GM12878 (cell line): ENCODE results near the gene SLC26A8. TPM values are rescaled to one million over a fixed set of nuclear protein-coding genes. Genes with fewer than 3 reads are reported as not detected.

Experiments used
- ATAC-seq: fragments of 200-7000 bp; cut with Tn5 transposase; 3 replicates; pipeline ENCODE4 v1.9.1; 2020; ENCODE audit warnings: mild to moderate bottlenecking, moderate library complexity
- BruUV-seq: library from RNA; stranded (reverse); fragments of 400-500 nt; replicated peaks from 2 replicates; lab custom pipeline; 2021; lab: Mats Ljungman, UMichigan
- CTCF ChIA-PET: fragments of 300-600 bp; sonication (Branson Sonifier 250); formaldehyde crosslinking; extraction: SDS; loops from one replicate; lab custom pipeline; 2021; ENCODE audit warnings: inconsistent platforms; lab: Yijun Ruan, JAX
- POLR2A ChIA-PET: fragments of 350-600 bp; formaldehyde crosslinking; extraction: SDS; loops from one replicate; lab custom pipeline; 2021; ENCODE audit warnings: inconsistent platforms; lab: Charles Lee
- RAD21 ChIA-PET: fragments of 300-600 bp; sonication (Branson Sonifier 250); formaldehyde crosslinking; loops from one replicate; lab custom pipeline; 2023; ENCODE audit warnings: antibody characterized with exemption; ENCODE audit not compliant: unreplicated experiment; lab: Charles Lee
- SMC1A ChIA-PET: fragments of 300-600 bp; sonication (Branson Sonifier 250); formaldehyde crosslinking; loops from one replicate; lab custom pipeline; 2023; ENCODE audit not compliant: unreplicated experiment, uncharacterized antibody; lab: Charles Lee
- DNase-seq: peaks from one replicate; pipeline ENCODE4 v3.0.0-alpha.2; 2011; ENCODE audit warnings: low read depth, low spot score
- FAIRE-seq: peaks from 3 replicates; lab custom pipeline; 2011; peaks lifted over from hg19 to GRCh38; lab: Jason Lieb, UNC
- H2AFZ ChIP-seq: 2 replicates; pipeline ENCODE4 v1.6.0; 2011; ENCODE audit warnings: low read depth, low read length, control low read depth; ENCODE audit not compliant: control insufficient read depth
- H3K27ac ChIP-seq: 2 replicates; pipeline ENCODE4 v1.5.1; 2011; ENCODE audit warnings: control low read depth; ENCODE audit not compliant: control insufficient read depth, insufficient read depth
- H3K27me3 ChIP-seq, 2 experiments: replicated peaks in 1 of 2; 2 replicates each; pipeline versions ENCODE4 v1.6.0 to v1.6.1; 2011; ENCODE audit warnings: low read length in 1 of 2; ENCODE audit not compliant: control insufficient read depth in 2 of 2, insufficient read depth in 2 of 2
- H3K36me3 ChIP-seq, 2 experiments: 2 replicates each; pipeline ENCODE4 v1.5.1; 2011; ENCODE audit warnings: low read length in 1 of 2; ENCODE audit not compliant: control insufficient read depth in 2 of 2, insufficient read depth in 2 of 2
- H3K4me1 ChIP-seq: 2 replicates; pipeline ENCODE4 v1.6.1; 2011; ENCODE audit warnings: mild to moderate bottlenecking, low read length, moderate library complexity, mixed read lengths; ENCODE audit not compliant: control insufficient read depth, insufficient read depth
- H3K4me2 ChIP-seq: 2 replicates; pipeline ENCODE4 v1.6.0; 2011; ENCODE audit warnings: control low read depth; ENCODE audit not compliant: control insufficient read depth, insufficient read depth
- H3K4me3 ChIP-seq: fragments of 200-600 bp; sonication (generic); 2 replicates; pipeline ENCODE4 v1.5.1; 2016
- H3K79me2 ChIP-seq: 2 replicates; pipeline ENCODE4 v1.6.0; 2011; ENCODE audit warnings: low read length; ENCODE audit not compliant: control insufficient read depth, insufficient read depth
- H3K9ac ChIP-seq: 2 replicates; pipeline ENCODE4 v1.8.0; 2011; ENCODE audit warnings: low read length, control low read depth, mixed read lengths; ENCODE audit not compliant: control insufficient read depth, insufficient read depth
- H3K9me3 ChIP-seq: replicated peaks from 3 replicates; pipeline ENCODE4 v1.5.1; 2011; ENCODE audit warnings: mild to moderate bottlenecking, low read length; ENCODE audit not compliant: control insufficient read depth, insufficient read depth
- H4K20me1 ChIP-seq: 2 replicates; pipeline ENCODE4 v1.6.0; 2011; ENCODE audit not compliant: control insufficient read depth, insufficient read depth
- BCLAF1 ChIP-seq: fragments of 450-650 bp; IDR thresholded peaks from 2 replicates; pipeline ENCODE4 v1.6.1; 2017; ENCODE audit warnings: antibody characterized with exemption, mild to moderate bottlenecking, moderate library complexity
- BMI1 ChIP-seq: fragments of 450-650 bp; IDR thresholded peaks from 2 replicates; pipeline ENCODE4 v1.6.1; 2016; ENCODE audit warnings: mild to moderate bottlenecking, moderate library complexity, borderline replicate concordance
- FOXK2 ChIP-seq: fragments of 450-650 bp; IDR thresholded peaks from 2 replicates; pipeline ENCODE4 v1.6.1; 2017; ENCODE audit warnings: mild to moderate bottlenecking, moderate library complexity
- MTA2 ChIP-seq: fragments of 450-650 bp; IDR thresholded peaks from 2 replicates; pipeline ENCODE4 v1.6.1; 2016; ENCODE audit warnings: low read depth, mild to moderate bottlenecking, moderate library complexity
- NR2C1 ChIP-seq: fragments of 450-650 bp; IDR thresholded peaks from 2 replicates; pipeline ENCODE4 v1.6.1; 2017; ENCODE audit warnings: antibody characterized with exemption, mild to moderate bottlenecking, moderate library complexity
- POLR2AphosphoS5 ChIP-seq: IDR thresholded peaks from 2 replicates; pipeline ENCODE4 v1.6.1; 2011; ENCODE audit warnings: mild to moderate bottlenecking, low read length, inconsistent platforms
- RBBP5 ChIP-seq: fragments of 200-600 bp; sonication (generic); conservative IDR thresholded peaks from 2 replicates; pipeline ENCODE4 v1.6.1; 2016
- RUNX3 ChIP-seq: IDR thresholded peaks from 2 replicates; pipeline ENCODE4 v1.6.1; 2012; ENCODE audit warnings: low read length, inconsistent platforms
- ZSCAN29 ChIP-seq: fragments of 450-650 bp; IDR thresholded peaks from 2 replicates; pipeline ENCODE4 v1.6.1; 2017; ENCODE audit warnings: mild to moderate bottlenecking, moderate library complexity
- WGBS: methylation state at CpG from one replicate; pipeline ENCODE4 v1.1.6; 2016; ENCODE audit warnings: low lambda C conversion rate; ENCODE audit not compliant: insufficient replicate concordance, insufficient coverage; ENCODE audit errors: missing lambda C conversion rate; 5-methylcytosine and 5-hydroxymethylcytosine counted together
- in situ Hi-C: fragments of 300-500 bp; cut with MboI; formaldehyde crosslinking; loops from 9 replicates; pipeline ENCODE4 v1.14.3; 2018; ENCODE audit warnings: mixed read lengths
- intact Hi-C: fragments of 100-400 bp; cut with micrococcal nuclease; formaldehyde crosslinking; loops from one replicate; pipeline ENCODE4 v1.14.2; 2022; ENCODE audit not compliant: unreplicated experiment
- polyA plus RNA-seq, 11 experiments: library from polyadenylated mRNA; depleted of rRNA in 4 of 11; unstranded in 6 of 11; stranded (reverse) in 5 of 11; fragments of >200 nt; fragmentation: Nextera tagmentation in 4 of 11; fragmentation: Illumina TruSeq in 1 of 11; extraction: Ambion mirVana in 4 of 11; extraction: Trizol in 1 of 11; gene quantifications; 1 replicate in 1 of 11; 2 replicates in 10 of 11; pipeline versions ENCODE4 v1.2.1 to v1.2.3, GENCODE V29; 2011 to 2016; ENCODE audit warnings: inconsistent platforms in 2 of 11, missing spikeins in 2 of 11, low read depth in 1 of 11
- total RNA-seq, 4 experiments: library from RNA; depleted of rRNA in 3 of 4; stranded (reverse); fragments of >200 nt in 3 of 4; fragmentation: Illumina TruSeq in 1 of 4; extraction: Trizol in 1 of 4; gene quantifications; 2 replicates each; pipeline versions ENCODE4 v1.2.1 to v1.2.3, GENCODE V29; 2013 to 2021
- TF ChIP-seq, protein P1 (sequence below): IDR thresholded peaks from 2 replicates; pipeline ENCODE4 v1.6.1; 2012; ENCODE audit warnings: mild to moderate bottlenecking, low read depth, low read length

Gene SLC26A8
- total and polyA plus RNA-seq, 10 of the 15 experiments (the other 5 are each of a cell fraction or from before 2014, with no cell fraction given) = 0.09 to 0.95 (median 0.27) TPM; not detected in 2

DNA sequence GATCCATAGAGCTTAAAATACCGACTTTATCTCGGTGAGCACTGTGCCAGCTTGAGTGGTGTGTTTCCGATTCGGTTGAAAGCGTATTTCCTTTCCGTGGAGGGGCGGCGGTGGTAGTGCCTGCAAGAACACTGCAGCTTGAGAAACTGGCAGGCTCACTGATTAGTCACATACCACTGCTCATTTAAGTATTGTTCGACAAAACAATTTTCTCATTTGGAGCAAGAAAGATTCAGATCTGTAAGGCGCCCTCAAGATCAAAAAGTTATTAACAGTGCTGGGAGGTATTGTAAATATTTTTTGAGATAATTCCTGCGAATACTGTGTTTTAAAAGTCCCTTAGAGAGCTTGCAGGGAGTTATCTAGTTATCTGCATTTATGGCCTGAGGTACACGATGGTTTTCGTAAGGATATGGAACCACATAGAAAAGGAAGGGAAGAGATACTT lies 4.5 kb upstream of the SLC26A8 start:
- DNase-seq (no peak), FAIRE-seq (no peak), ATAC-seq (peak; percentile 58)
- in situ Hi-C loops = loop anchor here (5.0 kb wide), 1 partner anchor 68 kb away; no protein-coding TSS in a partner anchor
- Histone ChIP-seq H3K9me3 (no peaks in the 10 kb centered on the region), H3K4me1 (no peaks in the 10 kb centered on the region; the same call in 1 of the 2 replicates), H3K27ac (peak overlapping the region; percentile 84), H3K4me3 (peak overlapping the region; percentile 87), H3K36me3 (no peaks in the 10 kb centered on the region), H2AFZ (peak overlapping the region; percentile 41), H3K79me2 (peaks cover 63% of the 10 kb centered on the region), H3K9ac (peak overlapping the region; percentile 91), H4K20me1 (no peaks in the 10 kb centered on the region), H3K4me2 (peak overlapping the region; percentile 80; the same call in 1 of the 2 replicates), H3K27me3 (no peaks in the 10 kb centered on the region; a peak in 1 of 4 replicates)
- POLR2A ChIA-PET = interaction anchor here (0.6 to 4.0 kb wide), 20 partner anchors 10 to 540 kb away, joined by 3 to 30 read pairs (median 5); partner anchors contain the start of gene SRPK1
- BruUV-seq = TSS peak; percentile 75
- under 1% methylated on average over 13 of the region's 13 CpGs for WGBS
- SMC1A ChIA-PET = interaction anchor here (0.6 to 6.8 kb wide), 31 partner anchors 9 to 726 kb away, joined by 3 to 167 read pairs (median 5); no protein-coding TSS in a partner anchor
- RAD21 ChIA-PET = interaction anchor here (0.7 to 6.8 kb wide), 20 partner anchors 10 to 338 kb away, joined by 3 to 140 read pairs (median 6); partner anchors contain the start of gene SRPK1
- intact Hi-C loops = loop anchor here (5.0 kb wide), 1 partner anchor 273 kb away; no protein-coding TSS in a partner anchor
- TF ChIP-seq, protein P1, sequence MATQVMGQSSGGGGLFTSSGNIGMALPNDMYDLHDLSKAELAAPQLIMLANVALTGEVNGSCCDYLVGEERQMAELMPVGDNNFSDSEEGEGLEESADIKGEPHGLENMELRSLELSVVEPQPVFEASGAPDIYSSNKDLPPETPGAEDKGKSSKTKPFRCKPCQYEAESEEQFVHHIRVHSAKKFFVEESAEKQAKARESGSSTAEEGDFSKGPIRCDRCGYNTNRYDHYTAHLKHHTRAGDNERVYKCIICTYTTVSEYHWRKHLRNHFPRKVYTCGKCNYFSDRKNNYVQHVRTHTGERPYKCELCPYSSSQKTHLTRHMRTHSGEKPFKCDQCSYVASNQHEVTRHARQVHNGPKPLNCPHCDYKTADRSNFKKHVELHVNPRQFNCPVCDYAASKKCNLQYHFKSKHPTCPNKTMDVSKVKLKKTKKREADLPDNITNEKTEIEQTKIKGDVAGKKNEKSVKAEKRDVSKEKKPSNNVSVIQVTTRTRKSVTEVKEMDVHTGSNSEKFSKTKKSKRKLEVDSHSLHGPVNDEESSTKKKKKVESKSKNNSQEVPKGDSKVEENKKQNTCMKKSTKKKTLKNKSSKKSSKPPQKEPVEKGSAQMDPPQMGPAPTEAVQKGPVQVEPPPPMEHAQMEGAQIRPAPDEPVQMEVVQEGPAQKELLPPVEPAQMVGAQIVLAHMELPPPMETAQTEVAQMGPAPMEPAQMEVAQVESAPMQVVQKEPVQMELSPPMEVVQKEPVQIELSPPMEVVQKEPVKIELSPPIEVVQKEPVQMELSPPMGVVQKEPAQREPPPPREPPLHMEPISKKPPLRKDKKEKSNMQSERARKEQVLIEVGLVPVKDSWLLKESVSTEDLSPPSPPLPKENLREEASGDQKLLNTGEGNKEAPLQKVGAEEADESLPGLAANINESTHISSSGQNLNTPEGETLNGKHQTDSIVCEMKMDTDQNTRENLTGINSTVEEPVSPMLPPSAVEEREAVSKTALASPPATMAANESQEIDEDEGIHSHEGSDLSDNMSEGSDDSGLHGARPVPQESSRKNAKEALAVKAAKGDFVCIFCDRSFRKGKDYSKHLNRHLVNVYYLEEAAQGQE = no peak
- TF ChIP-seq BCLAF1 (no peak), BMI1 (no peak), FOXK2 (no peak), NR2C1 (no peak), POLR2AphosphoS5 (no peak), RUNX3 (0 out of 2 replicates have a peak, but pooled peaks have one; percentile 3), MTA2 (0 out of 2 replicates have a peak, but pooled peaks have one; percentile 12), RBBP5 (no peak), ZSCAN29 (0 out of 2 replicates have a peak, but pooled peaks have one; percentile 32)
- CTCF ChIA-PET = interaction anchor here (0.6 to 6.6 kb wide), 19 partner anchors 9 to 1328 kb away, joined by 3 to 165 read pairs (median 5); partner anchors contain the start of gene ARMC12
